Heart right ventricle (tissue), 16 donors: ENCODE results near the gene NFKBIL1. TPM values are rescaled to one million over a fixed set of nuclear protein-coding genes. Genes with fewer than 3 reads are reported as not detected.

Experiments
- ATAC-seq, 8 donors: fragments of 200-7000 bp; cut with Tn5 transposase; one replicate each; pipeline ENCODE4 v1.9.1; 2020; ENCODE audit warnings: mild to moderate bottlenecking in 8 of 8, moderate library complexity in 8 of 8, moderate number of reproducible peaks in 1 of 8
- DNase-seq, 2 donors: peaks; one replicate each; pipeline ENCODE4 v3.0.0-alpha.2; 2020
- H3K27ac ChIP-seq, 10 donors: fragments of 200-600 bp; sonication (generic) in 2 of 10; one replicate each; pipeline versions ENCODE4 v1.5.0 to v1.8.0; 2020 to 2022; ENCODE audit warnings: mild to moderate bottlenecking in 3 of 10
- H3K27me3 ChIP-seq, 7 donors: fragments of 200-600 bp; one replicate each; pipeline ENCODE4 v1.8.0; 2021 to 2022; ENCODE audit warnings: mild to moderate bottlenecking in 2 of 7
- H3K36me3 ChIP-seq, 9 donors: fragments of 200-600 bp; sonication (generic) in 1 of 9; one replicate each; pipeline versions ENCODE4 v1.5.0 to v1.8.0; 2020 to 2022; ENCODE audit warnings: mild to moderate bottlenecking in 2 of 9
- H3K4me1 ChIP-seq, 9 donors: fragments of 200-600 bp; sonication (generic) in 1 of 9; one replicate each; pipeline versions ENCODE4 v1.5.0 to v1.8.0; 2020 to 2022; ENCODE audit warnings: mild to moderate bottlenecking in 4 of 9
- H3K4me3 ChIP-seq, 10 donors: fragments of 200-600 bp; sonication (generic) in 2 of 10; one replicate each; pipeline versions ENCODE4 v1.5.0 to v1.8.0; 2020 to 2022; ENCODE audit warnings: mild to moderate bottlenecking in 7 of 10, moderate library complexity in 2 of 10
- H3K9me3 ChIP-seq, 11 donors: fragments of 200-600 bp in 10 of 11; sonication (generic) in 2 of 11; one replicate each; pipeline versions ENCODE4 v1.5.0 to v1.8.0; 2013 to 2022; ENCODE audit warnings: mild to moderate bottlenecking in 2 of 11, control low read depth in 1 of 11, moderate library complexity in 1 of 11
- WGBS, 2 donors: extraction: QIAGEN DNeasy Blood & Tissue Kit; methylation state at CpG; one replicate each; pipeline ENCODE4 v1.1.7; 2013; ENCODE audit warnings: inconsistent platforms in 1 of 2; 5-methylcytosine and 5-hydroxymethylcytosine counted together
- intact Hi-C, 10 donors: fragments of 100-400 bp; cut with DNase I; formaldehyde crosslinking; loops; one replicate each; pipeline versions ENCODE4 v1.11.1 to v1.14.2; 2022
- polyA plus RNA-seq, 2 donors: library from polyadenylated mRNA; stranded (reverse); fragments of 200-250 nt; gene quantifications; one replicate each; pipeline ENCODE4 v1.2.3, GENCODE V29; 2013
- total RNA-seq, 10 donors: library from RNA; stranded (reverse); fragmentation: NEBNext Ultra II Directional in 3 of 10; extraction: Animal tissue kit (Norgen Biotek cat#: 25700) in 3 of 10; gene quantifications; one replicate each; pipeline versions ENCODE4 v1.2.1 to v1.2.4, GENCODE V29; 2021 to 2023
- TF ChIP-seq, protein P1 (sequence below), 9 donors: fragments of 200-600 bp; sonication (generic) in 2 of 9; IDR thresholded peaks; one replicate each; pipeline versions ENCODE4 v1.5.0 to v1.8.0; 2021 to 2022; ENCODE audit warnings: antibody characterized with exemption in 9 of 9, mild to moderate bottlenecking in 5 of 9, moderate library complexity in 1 of 9
- donor health status: Arrhythmogenic right ventricular cardiomyopathy.
- donor health status: ischemic (EF 13 %, LVEDD 7.1; RV severe dilation, severe dysfunction).
- donor health status: healthy with polysubstance abuse.
- donor health status: DM: no; HTN: yes; CAD: no.
- donor health status: DM: no; HTN: no; CAD: no.
- donor health status: ischemic (EF 25% LVEDD 6.9; RV normal size, moderate dysfunction).
- donor health status: ischemic (EF 25% LVEDD 5.7; RV mildly dilated, moderate dysfunction).
- donor health status: healthy.
- donor health status: DM: yes; HTN: yes; CAD: no.
- donor health status: Ischemic cardiomyopathy.
- donor health status: ischemic (EF 35%, LVEDD 5.7; RV mildly dilated, moderate dysfunction).
- donor health status: nonischemic (EF 11% LVEDD 7.7; RV severe dilation, severe dysfunction).
- donor health status: DM: yes; HTN: yes; CAD: no.
- donor health status: PGD.
- donor health status: ischemic (EF 29% LVEDD 5.4; RV normal size, mild dysfunction).
- donor health status: nonischemic (EF 23%, LVEDD 6.1; RV moderate dilation, normal function).

NFKBIL1 gene
- total and polyA plus RNA-seq, 12 donors = 9.7 to 22.2 (median 12.1) TPM

DNA sequence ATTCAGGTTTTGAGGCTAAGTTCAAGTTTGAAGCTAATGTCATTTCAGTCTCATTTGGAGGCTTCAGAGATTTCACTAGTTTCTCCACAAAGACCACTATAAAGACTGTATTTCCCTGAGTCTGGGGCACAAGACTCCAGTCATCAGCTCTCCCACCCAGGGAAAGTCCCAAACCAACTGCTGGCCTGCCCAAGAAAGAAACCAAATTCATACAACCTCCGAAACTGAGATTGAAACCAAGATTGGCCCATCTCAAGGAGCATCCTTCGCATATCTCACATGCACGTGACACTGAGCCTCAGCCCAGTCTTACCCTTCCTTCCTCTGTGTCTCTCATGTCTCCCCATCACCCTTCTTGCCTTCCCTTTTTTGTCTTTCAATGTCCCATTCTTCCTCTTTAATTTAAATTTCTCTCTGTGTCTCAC, 21.1 kb downstream of the NFKBIL1 start:
- peaks cover 0 to 11% (median 0%) of the 10 kb centered on the region in 7 donors for H3K27me3 ChIP-seq

DNA sequence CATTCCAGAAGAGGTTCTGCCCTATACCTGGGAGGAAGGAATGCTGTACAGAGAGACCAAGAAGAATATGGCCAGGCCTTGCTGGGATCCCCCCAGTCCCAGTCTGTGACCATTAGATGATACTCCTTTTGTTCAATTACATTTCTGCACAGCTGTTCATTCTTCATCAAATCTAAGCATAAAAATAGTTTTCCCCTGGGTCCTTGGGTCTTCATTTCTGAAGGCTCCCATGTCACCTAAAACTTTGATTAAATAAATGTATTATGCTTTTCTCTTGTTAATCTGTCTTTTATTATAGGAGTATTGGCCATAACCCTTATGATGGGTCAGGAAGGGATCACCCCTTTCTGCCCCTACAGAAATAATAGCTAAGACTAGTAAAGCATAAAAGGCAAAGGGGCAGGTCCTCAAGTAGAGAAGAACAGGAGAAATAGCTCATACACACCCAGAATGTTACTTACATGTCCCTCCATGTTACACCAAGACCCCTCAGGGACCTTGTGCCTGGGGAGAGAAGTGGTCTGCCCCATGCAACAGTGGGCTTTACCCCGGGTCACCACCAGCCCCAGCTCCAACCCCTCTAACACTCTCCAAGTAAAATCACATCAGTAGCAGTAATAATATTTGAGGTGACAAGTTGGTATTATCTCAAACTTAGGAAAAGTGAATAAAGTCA, 22.6 kb downstream of the NFKBIL1 start:
- no peaks in the 10 kb centered on the region for H3K36me3 ChIP-seq
- TF ChIP-seq, protein P1, sequence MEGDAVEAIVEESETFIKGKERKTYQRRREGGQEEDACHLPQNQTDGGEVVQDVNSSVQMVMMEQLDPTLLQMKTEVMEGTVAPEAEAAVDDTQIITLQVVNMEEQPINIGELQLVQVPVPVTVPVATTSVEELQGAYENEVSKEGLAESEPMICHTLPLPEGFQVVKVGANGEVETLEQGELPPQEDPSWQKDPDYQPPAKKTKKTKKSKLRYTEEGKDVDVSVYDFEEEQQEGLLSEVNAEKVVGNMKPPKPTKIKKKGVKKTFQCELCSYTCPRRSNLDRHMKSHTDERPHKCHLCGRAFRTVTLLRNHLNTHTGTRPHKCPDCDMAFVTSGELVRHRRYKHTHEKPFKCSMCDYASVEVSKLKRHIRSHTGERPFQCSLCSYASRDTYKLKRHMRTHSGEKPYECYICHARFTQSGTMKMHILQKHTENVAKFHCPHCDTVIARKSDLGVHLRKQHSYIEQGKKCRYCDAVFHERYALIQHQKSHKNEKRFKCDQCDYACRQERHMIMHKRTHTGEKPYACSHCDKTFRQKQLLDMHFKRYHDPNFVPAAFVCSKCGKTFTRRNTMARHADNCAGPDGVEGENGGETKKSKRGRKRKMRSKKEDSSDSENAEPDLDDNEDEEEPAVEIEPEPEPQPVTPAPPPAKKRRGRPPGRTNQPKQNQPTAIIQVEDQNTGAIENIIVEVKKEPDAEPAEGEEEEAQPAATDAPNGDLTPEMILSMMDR (IDR thresholded peaks at IDR 0.05) = no peak
- no peak for DNase-seq
- no peak overlapping the region for H3K27ac ChIP-seq
- peaks cover 0 to 11% (median 0%) of the 10 kb centered on the region in 7 donors for H3K27me3 ChIP-seq
- no peak overlapping the region for H3K4me3 ChIP-seq
- no peak for ATAC-seq
- peaks cover 0 to 31% (median 3%) of the 10 kb centered on the region in 9 donors for H3K4me1 ChIP-seq
- intact Hi-C loops = no loop called here
- H3K9me3 ChIP-seq = no peaks in the 10 kb centered on the region
- 80 to 84% methylated on average over 1 of the region's 1 CpG for WGBS, 2 donors

More for the DNA sequence above, 21.1 kb downstream of the NFKBIL1 start:
- intact Hi-C loops = no loop called here
- ATAC-seq (peak in 2 of 8 donors; percentile 49 to 69), DNase-seq (no peak)
- TF ChIP-seq, protein P1 (IDR thresholded peaks at IDR 0.05) = no peak
- H3K4me3 ChIP-seq = no peak overlapping the region
- H3K27ac ChIP-seq = peak overlapping the region in 1 of 10 donors; percentile 56
- H3K4me1 ChIP-seq = peaks cover 0 to 28% (median 0%) of the 10 kb centered on the region in 9 donors
- H3K9me3 ChIP-seq = no peaks in the 10 kb centered on the region
- no peaks in the 10 kb centered on the region for H3K36me3 ChIP-seq
- 67 to 84% methylated on average over 3 of the region's 3 CpGs for WGBS, 2 donors

DNA sequence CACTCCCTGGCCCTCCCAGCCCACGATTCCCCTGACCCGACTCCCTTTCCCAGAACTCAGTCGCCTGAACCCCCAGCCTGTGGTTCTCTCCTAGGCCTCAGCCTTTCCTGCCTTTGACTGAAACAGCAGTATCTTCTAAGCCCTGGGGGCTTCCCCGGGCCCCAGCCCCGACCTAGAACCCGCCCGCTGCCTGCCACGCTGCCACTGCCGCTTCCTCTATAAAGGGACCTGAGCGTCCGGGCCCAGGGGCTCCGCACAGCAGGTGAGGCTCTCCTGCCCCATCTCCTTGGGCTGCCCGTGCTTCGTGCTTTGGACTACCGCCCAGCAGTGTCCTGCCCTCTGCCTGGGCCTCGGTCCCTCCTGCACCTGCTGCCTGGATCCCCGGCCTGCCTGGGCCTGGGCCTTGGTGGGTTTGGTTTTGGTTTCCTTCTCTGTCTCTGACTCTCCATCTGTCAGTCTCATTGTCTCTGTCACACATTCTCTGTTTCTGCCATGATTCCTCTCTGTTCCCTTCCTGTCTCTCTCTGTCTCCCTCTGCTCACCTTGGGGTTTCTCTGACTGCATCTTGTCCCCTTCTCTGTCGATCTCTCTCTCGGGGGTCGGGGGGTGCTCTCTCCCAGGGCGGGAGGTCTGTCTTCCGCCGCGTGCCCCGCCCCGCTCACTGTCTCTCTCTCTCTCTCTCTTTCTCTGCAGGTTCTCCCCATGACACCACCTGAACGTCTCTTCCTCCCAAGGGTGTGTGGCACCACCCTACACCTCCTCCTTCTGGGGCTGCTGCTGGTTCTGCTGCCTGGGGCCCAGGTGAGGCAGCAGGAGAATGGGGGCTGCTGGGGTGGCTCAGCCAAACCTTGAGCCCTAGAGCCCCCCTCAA, 24.9 kb downstream of the NFKBIL1 start, which contains the start of gene LTA:
Gene LTA (plus strand): TSS at position 249 of the 871 bp plus-strand sequence. CDS start 454 bp downstream, at position 703.
- Histone ChIP-seq H3K4me1 (peaks cover 0 to 46% (median 5%) of the 10 kb centered on the region in 9 donors), H3K27ac (peak within 1 kb of the TSS in 1 of 10 donors; percentile 79), H3K4me3 (peak within 1 kb of the TSS in 1 of 10 donors; percentile 41), H3K36me3 (peaks cover 0 to 3% (median 0%) of the 10 kb centered on the region in 9 donors), H3K27me3 (peaks cover 0 to 11% (median 0%) of the 10 kb centered on the region in 7 donors), H3K9me3 (no peaks in the 10 kb centered on the region)
- intact Hi-C loops = no loop called here
- TF ChIP-seq, protein P1 (IDR thresholded peaks at IDR 0.05) = no peak
- ATAC-seq (no peak), DNase-seq (no peak)
- 89% methylated on average over 27 of the region's 27 CpGs for WGBS, 2 donors
